OCI-LY1 (cell line): ENCODE data around the gene MCM10.

Experiments used
- EZH2 ChIP-seq: fragments of 200-600 bp; sonication (generic), shearing (Covaris generic); IDR thresholded peaks from 2 replicates; pipeline ENCODE4 v1.8.0; 2017; ENCODE audit warnings: borderline replicate concordance, mixed run types, mild to moderate bottlenecking, antibody characterized with exemption, low read length, moderate library complexity, mixed read lengths
- TF ChIP-seq, protein P1 (sequence below): fragments of 200-600 bp; sonication (generic), shearing (Covaris generic); IDR thresholded peaks from 2 replicates; pipeline ENCODE4 v1.5.1; 2017; ENCODE audit warnings: mild to moderate bottlenecking, antibody characterized with exemption, low read length, moderate library complexity, mixed read lengths

DNA sequence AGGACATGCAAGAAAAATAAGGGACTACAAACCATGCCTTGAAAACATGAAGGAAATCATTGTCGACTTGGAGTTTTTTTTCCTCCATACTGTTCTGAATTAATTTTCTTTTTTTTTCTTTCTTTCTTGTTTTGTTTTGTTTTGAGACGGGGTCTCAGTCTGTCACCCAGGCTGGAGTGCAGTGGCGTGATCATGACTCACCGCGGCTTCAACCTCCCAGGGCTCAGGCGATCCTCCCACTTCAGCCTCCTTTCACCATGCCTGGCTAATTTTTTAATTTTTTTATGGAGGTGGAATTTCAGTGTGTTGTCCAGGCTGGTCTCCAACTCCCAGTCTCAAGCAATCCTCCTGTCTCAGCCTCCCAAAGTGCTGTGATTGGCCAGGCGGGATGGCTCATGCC, 61.2 kb downstream of the MCM10 start:
- TF ChIP-seq EZH2 = no peak
- TF ChIP-seq, protein P1, sequence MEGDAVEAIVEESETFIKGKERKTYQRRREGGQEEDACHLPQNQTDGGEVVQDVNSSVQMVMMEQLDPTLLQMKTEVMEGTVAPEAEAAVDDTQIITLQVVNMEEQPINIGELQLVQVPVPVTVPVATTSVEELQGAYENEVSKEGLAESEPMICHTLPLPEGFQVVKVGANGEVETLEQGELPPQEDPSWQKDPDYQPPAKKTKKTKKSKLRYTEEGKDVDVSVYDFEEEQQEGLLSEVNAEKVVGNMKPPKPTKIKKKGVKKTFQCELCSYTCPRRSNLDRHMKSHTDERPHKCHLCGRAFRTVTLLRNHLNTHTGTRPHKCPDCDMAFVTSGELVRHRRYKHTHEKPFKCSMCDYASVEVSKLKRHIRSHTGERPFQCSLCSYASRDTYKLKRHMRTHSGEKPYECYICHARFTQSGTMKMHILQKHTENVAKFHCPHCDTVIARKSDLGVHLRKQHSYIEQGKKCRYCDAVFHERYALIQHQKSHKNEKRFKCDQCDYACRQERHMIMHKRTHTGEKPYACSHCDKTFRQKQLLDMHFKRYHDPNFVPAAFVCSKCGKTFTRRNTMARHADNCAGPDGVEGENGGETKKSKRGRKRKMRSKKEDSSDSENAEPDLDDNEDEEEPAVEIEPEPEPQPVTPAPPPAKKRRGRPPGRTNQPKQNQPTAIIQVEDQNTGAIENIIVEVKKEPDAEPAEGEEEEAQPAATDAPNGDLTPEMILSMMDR = no peak
